GM18870 (cell line): Measurements from ENCODE around the gene NCOR2.

ENCODE experiments used
- ATAC-seq: cut with Tn5 transposase; IDR thresholded peaks from one replicate; pipeline ENCODE4 v1.9.1; 2021; ENCODE audit warnings: moderate library complexity; ENCODE audit not compliant: unreplicated experiment

The NCOR2 gene

GRCh38 chr12:124529565-124530276 is 37.7 kb downstream of the NCOR2 start:
- ATAC-seq, result no peak

- no peak for ATAC-seq
These were observed 39.4 kb downstream of the NCOR2 start for GRCh38 chr12:124527861-124528561.

DNA sequence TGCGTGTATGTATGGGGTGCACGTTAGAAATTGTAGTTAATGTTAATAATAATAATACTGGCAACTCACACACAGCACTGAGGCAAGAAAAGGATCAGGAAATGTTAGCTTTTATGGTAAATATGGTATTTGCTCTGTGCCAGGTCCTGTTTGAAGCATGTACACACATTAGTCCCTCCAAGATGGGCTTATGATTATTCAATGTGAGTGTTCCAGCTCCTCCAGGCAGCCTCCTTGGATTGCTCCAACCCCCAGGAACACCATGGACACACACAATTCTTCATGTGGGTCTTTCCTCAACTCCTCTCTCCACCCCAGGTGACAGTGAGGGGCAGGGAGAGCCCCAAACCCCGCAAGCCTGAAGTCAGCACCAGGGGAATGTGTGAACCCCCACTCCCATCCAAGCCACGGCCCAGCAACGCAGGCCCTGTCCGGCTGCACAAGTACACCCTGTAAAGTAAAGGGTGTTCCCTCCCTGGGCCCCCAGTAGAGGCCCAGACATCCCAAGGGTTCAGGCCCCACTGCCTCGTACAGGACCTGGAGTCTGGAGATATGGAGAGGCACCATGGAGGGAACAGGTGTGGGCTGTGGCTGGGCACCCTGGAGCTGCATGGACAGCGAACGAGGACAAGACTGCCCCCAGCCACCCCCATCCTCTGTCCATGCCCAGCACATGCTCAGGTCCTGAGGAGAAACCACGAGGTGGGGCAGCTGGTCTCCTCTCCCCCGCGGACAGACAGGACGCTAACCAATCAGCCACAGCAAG is 41.3 kb downstream of the NCOR2 start:
- no peak for ATAC-seq

DNA sequence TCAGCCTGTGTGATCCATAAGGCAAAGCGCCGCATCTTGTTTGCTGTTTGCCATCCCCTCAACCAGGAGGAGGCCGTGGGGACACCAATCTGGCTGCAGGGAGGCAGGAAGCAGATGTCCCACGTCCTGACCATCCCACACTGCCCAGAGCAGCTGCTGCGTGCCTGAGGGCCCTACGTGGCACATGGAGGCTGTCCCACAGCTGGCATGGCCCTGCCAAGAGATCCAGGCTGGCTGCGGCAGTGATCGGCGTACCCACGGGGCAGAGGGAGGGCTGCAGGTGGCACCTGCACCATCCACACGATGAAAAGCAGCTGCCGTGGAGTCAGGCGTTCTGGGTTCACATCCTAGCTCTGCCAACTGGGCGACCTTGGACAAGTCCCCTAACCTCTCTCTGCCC is 42.0 kb downstream of the NCOR2 start:
- no peak for ATAC-seq

GRCh38 chr12:124524231-124524925 is 43.0 kb downstream of the NCOR2 start:
- ATAC-seq, result no peak

DNA sequence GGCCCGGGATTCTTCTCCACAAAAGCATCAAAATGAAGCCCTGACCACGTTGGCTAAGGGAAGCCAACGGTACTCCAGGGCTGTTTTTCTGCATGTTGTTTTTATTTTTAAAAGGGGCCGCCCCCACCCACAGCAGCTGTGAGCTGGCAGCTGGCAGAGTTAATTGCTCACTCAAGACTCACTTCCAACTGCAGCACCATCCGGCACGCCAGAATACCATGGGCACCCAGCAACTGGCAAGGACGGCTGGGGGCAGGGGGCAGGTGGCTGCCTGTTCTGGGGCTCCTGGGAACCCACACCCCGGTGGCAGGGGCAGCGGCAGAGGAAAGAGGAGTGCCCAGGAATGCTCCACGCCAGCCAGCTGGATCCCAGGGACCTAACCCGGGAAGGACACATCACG is 44.3 kb downstream of the NCOR2 start:
- ATAC-seq, result no peak

- ATAC-seq, result no peak
These were observed 46.5 kb downstream of the NCOR2 start for GRCh38 chr12:124520907-124521306.

DNA sequence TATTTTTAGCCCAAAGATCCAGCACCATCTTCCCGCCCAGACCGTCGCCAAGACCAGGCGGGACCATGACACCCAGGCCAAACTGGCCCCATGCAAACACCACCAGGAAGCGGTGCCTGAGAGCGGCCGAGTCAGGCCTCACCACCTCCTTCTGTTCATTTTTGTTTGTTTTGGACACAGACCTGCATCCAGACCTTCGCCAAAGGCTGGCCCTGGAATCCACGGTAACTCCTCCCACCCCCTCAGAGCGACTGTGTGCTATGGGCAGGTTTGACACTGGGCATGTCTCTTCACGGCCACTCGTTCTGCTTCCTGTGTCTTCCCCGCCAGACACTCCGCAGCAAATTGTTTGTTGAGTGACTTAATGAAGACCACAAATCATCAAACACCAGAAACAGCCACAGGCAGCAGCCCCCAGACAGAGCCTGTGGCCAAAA is 47.1 kb downstream of the NCOR2 start:
- ATAC-seq, result no peak

GRCh38 chr12:124519746-124520145 is 47.7 kb downstream of the NCOR2 start:
- no peak for ATAC-seq

- no peak for ATAC-seq
These were observed 49.1 kb downstream of the NCOR2 start for GRCh38 chr12:124518051-124518932.
